Progenitor cell of endocrine pancreas (in vitro differentiated cells): ENCODE data around the gene ERN1. TPM values are rescaled to one million over a fixed set of nuclear protein-coding genes. Genes with fewer than 3 reads are reported as not detected.

ENCODE experiments used
- DNase-seq: peaks from one replicate; pipeline ENCODE4 v3.0.0; 2021; ENCODE audit warnings: low spot score; ENCODE audit not compliant: unreplicated experiment
- H3K27ac Mint-ChIP-seq: 2 replicates; pipeline ENCODE4 v1.8.0; 2021; ENCODE audit warnings: mild to moderate bottlenecking, moderate library complexity, mixed read lengths
- H3K27me3 Mint-ChIP-seq: 2 replicates; pipeline ENCODE4 v1.8.0; 2021; ENCODE audit warnings: mixed read lengths
- H3K36me3 Mint-ChIP-seq: 2 replicates; pipeline ENCODE4 v1.8.0; 2022; ENCODE audit warnings: mixed read lengths; ENCODE audit not compliant: insufficient read depth
- H3K4me1 Mint-ChIP-seq: 2 replicates; pipeline ENCODE4 v1.8.0; 2021; ENCODE audit warnings: low read depth, mixed read lengths
- H3K4me3 Mint-ChIP-seq: 2 replicates; pipeline ENCODE4 v1.8.0; 2021; ENCODE audit warnings: low read depth, mild to moderate bottlenecking, moderate library complexity, mixed read lengths
- H3K9me3 Mint-ChIP-seq: 2 replicates; pipeline ENCODE4 v1.8.0; 2021; ENCODE audit warnings: low read depth, mixed read lengths
- CTCF ChIP-seq: fragments of 200-600 bp; sonication (generic); IDR thresholded peaks from one replicate; pipeline ENCODE4 v1.5.0; 2021; ENCODE audit warnings: antibody characterized with exemption, mild to moderate bottlenecking; ENCODE audit not compliant: unreplicated experiment
- total RNA-seq: library from RNA; stranded (reverse); gene quantifications from 2 replicates; pipeline ENCODE4 v1.2.1, GENCODE V29; 2021

The ERN1 gene
- total RNA-seq, 1 donor from 2014 or later, result 43.1 TPM

DNA sequence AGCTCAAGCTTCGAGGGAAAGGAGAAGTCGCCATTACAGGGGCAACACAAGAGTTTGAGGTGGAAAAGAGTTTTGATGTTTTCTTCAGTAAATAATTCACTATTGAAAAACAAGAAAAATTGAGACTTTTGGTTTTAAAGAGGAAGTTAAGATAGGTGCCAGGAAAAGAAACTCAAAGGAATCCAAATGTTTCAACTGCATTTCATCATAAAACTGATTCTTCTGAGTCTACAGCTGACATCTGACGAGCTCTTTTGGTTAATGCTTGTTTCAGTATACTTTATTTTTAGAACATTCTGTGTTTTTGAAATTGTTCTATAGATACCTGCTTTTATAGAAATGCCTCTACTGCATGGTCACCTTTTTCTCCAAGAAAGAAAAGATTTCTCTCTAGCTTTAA lies 54.0 kb downstream of the ERN1 start:
- H3K27ac Mint-ChIP-seq, result peak overlapping the region; percentile 91
- H3K4me1 Mint-ChIP-seq, result peaks cover 46% of the 10 kb centered on the region
- peaks cover 3% of the 10 kb centered on the region for H3K9me3 Mint-ChIP-seq
- TF ChIP-seq CTCF, result no peak
- no peaks in the 10 kb centered on the region for H3K27me3 Mint-ChIP-seq
- H3K4me3 Mint-ChIP-seq, result peak overlapping the region; percentile 35
- peaks cover 25% of the 10 kb centered on the region for H3K36me3 Mint-ChIP-seq
- no peak for DNase-seq

DNA sequence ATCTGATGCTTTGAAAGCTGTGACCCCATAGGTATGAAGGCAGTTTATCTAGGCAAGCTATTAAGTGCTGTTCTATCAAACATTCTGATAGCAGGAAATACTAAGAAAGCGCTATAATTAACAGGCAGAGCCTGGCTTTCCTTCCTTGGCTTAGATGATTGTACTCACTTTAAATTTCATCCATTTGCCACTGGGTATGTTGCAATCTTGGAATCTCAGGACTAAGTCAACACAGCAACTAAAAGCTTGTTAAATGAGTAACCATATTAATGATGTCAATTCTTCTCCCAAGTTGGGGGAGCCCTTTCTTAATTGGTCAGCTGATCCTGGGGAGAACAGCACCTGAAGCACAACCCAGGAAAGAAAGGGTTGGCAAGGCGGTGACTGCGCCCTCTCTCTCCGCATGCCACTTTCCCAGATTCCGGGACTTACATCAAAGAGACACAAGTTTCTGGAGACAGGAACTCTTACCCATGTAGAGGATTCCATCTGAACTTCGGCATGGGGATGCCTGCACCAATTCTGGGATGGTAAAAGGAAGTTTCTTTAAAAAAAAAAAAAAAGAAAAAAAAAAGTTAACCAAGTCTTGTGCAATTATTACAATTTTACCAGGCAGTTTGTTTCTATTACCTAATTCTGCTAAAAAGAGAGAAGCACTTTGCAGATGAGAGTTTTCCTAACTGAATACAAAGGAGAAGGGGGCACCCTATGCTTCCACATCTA lies 55.1 kb downstream of the ERN1 start:
- Mint-ChIP-seq H3K36me3 (peaks cover 34% of the 10 kb centered on the region), H3K27me3 (no peaks in the 10 kb centered on the region), H3K4me3 (no peak overlapping the region), H3K9me3 (peaks cover 9% of the 10 kb centered on the region), H3K27ac (peak overlapping the region; percentile 91), H3K4me1 (peaks cover 40% of the 10 kb centered on the region)
- no peak for DNase-seq
- no peak for TF ChIP-seq CTCF

GRCh38 chr17:64073771-64074703 lies 55.9 kb downstream of the ERN1 start:
- peaks cover 43% of the 10 kb centered on the region for H3K36me3 Mint-ChIP-seq
- H3K4me3 Mint-ChIP-seq, result peak overlapping the region; percentile 43
- H3K4me1 Mint-ChIP-seq, result peaks cover 39% of the 10 kb centered on the region
- H3K9me3 Mint-ChIP-seq, result peaks cover 14% of the 10 kb centered on the region
- peak overlapping the region; percentile 91 for H3K27ac Mint-ChIP-seq
- no peak for TF ChIP-seq CTCF
- no peaks in the 10 kb centered on the region for H3K27me3 Mint-ChIP-seq
- DNase-seq, result no peak

DNA sequence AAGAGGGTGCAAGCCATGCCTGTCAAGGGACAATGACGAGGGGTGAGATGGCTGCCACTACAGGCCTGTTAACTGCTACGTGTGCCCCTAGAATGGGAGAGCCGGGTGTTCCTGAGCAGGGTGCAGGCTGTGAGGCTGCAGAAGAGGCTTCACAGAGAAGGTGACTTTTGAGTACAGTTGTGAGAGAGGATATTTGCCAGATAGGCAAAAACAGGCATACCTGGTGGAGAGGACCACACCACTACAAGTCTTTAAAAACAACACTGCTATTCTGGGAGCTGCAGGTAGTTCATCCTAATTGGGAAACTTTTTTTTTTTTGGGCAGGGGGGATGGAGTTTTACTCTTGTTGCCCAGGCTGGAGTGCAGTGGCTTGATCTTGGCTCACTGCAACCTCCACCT lies 58.8 kb downstream of the ERN1 start:
- Mint-ChIP-seq H3K27me3 (no peaks in the 10 kb centered on the region), H3K9me3 (peaks cover 16% of the 10 kb centered on the region), H3K4me1 (peaks cover 26% of the 10 kb centered on the region), H3K27ac (peak overlapping the region; percentile 20), H3K36me3 (peaks cover 51% of the 10 kb centered on the region), H3K4me3 (no peak overlapping the region)
- TF ChIP-seq CTCF, result no peak
- no peak for DNase-seq

DNA sequence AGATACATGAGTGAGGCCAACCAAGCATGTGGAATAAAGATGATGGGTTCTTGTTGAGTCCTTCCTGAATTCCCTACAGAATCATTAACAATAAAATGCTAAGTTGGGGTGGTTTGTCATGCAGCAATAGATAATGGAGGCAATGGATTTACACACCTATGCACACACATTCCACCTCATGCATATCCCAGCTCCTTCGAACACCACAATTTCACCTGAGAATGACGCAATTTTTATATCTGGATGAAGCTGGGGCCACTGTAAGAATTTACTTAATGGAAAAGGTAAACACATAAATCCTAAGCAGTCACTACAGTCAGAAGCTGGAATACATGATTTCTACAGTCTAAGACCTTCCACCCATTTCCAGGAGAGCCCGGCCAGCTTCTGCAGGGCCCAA lies 59.7 kb downstream of the ERN1 start:
- Mint-ChIP-seq H3K27me3 (no peaks in the 10 kb centered on the region), H3K36me3 (peaks cover 54% of the 10 kb centered on the region)

More for the DNA sequence above, 59.7 kb downstream of the ERN1 start:
- H3K4me1 Mint-ChIP-seq, result peaks cover 18% of the 10 kb centered on the region
- no peak for DNase-seq
- no peak overlapping the region for H3K4me3 Mint-ChIP-seq
- H3K9me3 Mint-ChIP-seq, result peaks cover 16% of the 10 kb centered on the region
- H3K27ac Mint-ChIP-seq, result no peak overlapping the region
- no peak for TF ChIP-seq CTCF
